H9 (cell line): ENCODE results near the gene PHOSPHO2. TPM values are rescaled to one million over a fixed set of nuclear protein-coding genes. Genes with fewer than 3 reads are reported as not detected.

Source experiments
- DNase-seq: peaks from one replicate; pipeline ENCODE4 v3.0.0-alpha.2; 2017
- H2AFZ ChIP-seq: one replicate; pipeline ENCODE4 v1.6.1; 2013; ENCODE audit warnings: mild to moderate bottlenecking, low read length, control low read depth, moderate library complexity
- H2AK5ac ChIP-seq: 2 replicates; pipeline ENCODE4 v1.6.1; 2013; ENCODE audit warnings: low read length, control low read depth, mixed read lengths; ENCODE audit not compliant: insufficient read length
- H2BK120ac ChIP-seq: one replicate; pipeline ENCODE4 v1.6.1; 2013; ENCODE audit warnings: low read depth, mild to moderate bottlenecking, low read length, control low read depth, inconsistent platforms; ENCODE audit not compliant: poor library complexity, severe bottlenecking
- H2BK12ac ChIP-seq: 2 replicates; pipeline ENCODE4 v1.6.1; 2013; ENCODE audit warnings: low read length, control low read depth, mixed read lengths, low read depth; ENCODE audit not compliant: insufficient read length
- H2BK15ac ChIP-seq: 2 replicates; pipeline ENCODE4 v1.6.1; 2013; ENCODE audit warnings: low read depth, low read length, control low read depth
- H2BK20ac ChIP-seq: one replicate; pipeline ENCODE4 v1.6.1; 2013; ENCODE audit warnings: low read depth, mild to moderate bottlenecking, low read length, control low read depth, inconsistent platforms; ENCODE audit not compliant: poor library complexity, severe bottlenecking
- H2BK5ac ChIP-seq: 2 replicates; pipeline ENCODE4 v1.6.1; 2013; ENCODE audit warnings: low read length, control low read depth, mixed read lengths; ENCODE audit not compliant: insufficient read length
- H3K14ac ChIP-seq: 2 replicates; pipeline ENCODE4 v1.6.1; 2013; ENCODE audit warnings: low read length, control low read depth; ENCODE audit not compliant: insufficient read depth
- H3K18ac ChIP-seq: 2 replicates; pipeline ENCODE4 v1.6.1; 2013; ENCODE audit warnings: low read depth, mild to moderate bottlenecking, mixed read lengths, low read length, control low read depth; ENCODE audit not compliant: insufficient read length
- H3K23ac ChIP-seq: 2 replicates; pipeline ENCODE4 v1.6.1; 2013; ENCODE audit warnings: low read length, control low read depth, mixed read lengths, low read depth; ENCODE audit not compliant: insufficient read length
- H3K23me2 ChIP-seq: 2 replicates; pipeline ENCODE4 v1.6.1; 2013; ENCODE audit warnings: low read depth, mild to moderate bottlenecking, mixed read lengths, low read length, control low read depth; ENCODE audit not compliant: insufficient read length, poor library complexity, severe bottlenecking
- H3K27ac ChIP-seq: 2 replicates; pipeline ENCODE4 v1.5.1; 2013; ENCODE audit warnings: low read length, control low read depth, mixed read lengths, low read depth; ENCODE audit not compliant: insufficient read length
- H3K27me3 ChIP-seq: 2 replicates; pipeline ENCODE4 v1.6.1; 2013; ENCODE audit warnings: low read length, control low read depth, inconsistent platforms; ENCODE audit not compliant: insufficient read depth
- H3K4ac ChIP-seq: 2 replicates; pipeline ENCODE4 v1.6.1; 2013; ENCODE audit warnings: low read depth, mild to moderate bottlenecking, control low read depth, inconsistent platforms, low read length, moderate library complexity
- H3K4me1 ChIP-seq: 2 replicates; pipeline ENCODE4 v1.6.1; 2013; ENCODE audit warnings: low read length, control low read depth, inconsistent platforms; ENCODE audit not compliant: insufficient read depth
- H3K4me2 ChIP-seq: 2 replicates; pipeline ENCODE4 v1.6.1; 2013; ENCODE audit warnings: low read length, control low read depth, mixed read lengths; ENCODE audit not compliant: insufficient read length, insufficient read depth
- H3K56ac ChIP-seq: 2 replicates; pipeline ENCODE4 v1.6.1; 2013; ENCODE audit warnings: low read depth, mild to moderate bottlenecking, mixed read lengths, low read length, control low read depth; ENCODE audit not compliant: insufficient read length
- H3K79me1 ChIP-seq: 2 replicates; pipeline ENCODE4 v1.6.1; 2013; ENCODE audit warnings: low read depth, mild to moderate bottlenecking, moderate library complexity, low read length, control low read depth, inconsistent platforms; ENCODE audit not compliant: insufficient read depth, poor library complexity, severe bottlenecking
- H3K79me2 ChIP-seq: 2 replicates; pipeline ENCODE4 v1.6.1; 2013; ENCODE audit warnings: low read length, control low read depth, inconsistent platforms; ENCODE audit not compliant: insufficient read depth
- H3K9ac ChIP-seq: 2 replicates; pipeline ENCODE4 v1.6.1; 2013; ENCODE audit warnings: low read length, control low read depth, mixed read lengths; ENCODE audit not compliant: insufficient read length; ENCODE audit errors: extremely low read depth
- H3K9me3 ChIP-seq: one replicate; pipeline ENCODE4 v1.6.1; 2013; ENCODE audit warnings: low read depth, low read length, inconsistent platforms; ENCODE audit not compliant: control insufficient read depth
- H3T11ph ChIP-seq: one replicate; pipeline ENCODE4 v1.6.1; 2013; ENCODE audit warnings: mild to moderate bottlenecking, low read length, control low read depth, inconsistent platforms
- H4K20me1 ChIP-seq: one replicate; pipeline ENCODE4 v1.6.1; 2013; ENCODE audit not compliant: control insufficient read depth, insufficient read length, insufficient read depth
- H4K5ac ChIP-seq: 2 replicates; pipeline ENCODE4 v1.6.1; 2013; ENCODE audit warnings: low read depth, mild to moderate bottlenecking, mixed read lengths, low read length, control low read depth; ENCODE audit not compliant: insufficient read length
- H4K8ac ChIP-seq: replicated peaks from 2 replicates; pipeline ENCODE4 v1.6.1; 2013; ENCODE audit warnings: low read length, control low read depth, mixed read lengths, low read depth; ENCODE audit not compliant: insufficient read length
- H4K91ac ChIP-seq: 2 replicates; pipeline ENCODE4 v1.6.1; 2013; ENCODE audit warnings: low read depth, mild to moderate bottlenecking, moderate library complexity, mixed read lengths, low read length, control low read depth; ENCODE audit not compliant: insufficient read length
- H3K27ac Mint-ChIP-seq, 3 experiments: 2 replicates in 2 of 3; 3 replicates in 1 of 3; pipeline ENCODE4 v1.8.0; 2020 to 2021; ENCODE audit warnings: mixed read lengths in 3 of 3, mild to moderate bottlenecking in 1 of 3, moderate library complexity in 1 of 3
- H3K27me3 Mint-ChIP-seq: 2 replicates; pipeline ENCODE4 v1.8.0; 2021; ENCODE audit warnings: low read depth, mild to moderate bottlenecking, moderate library complexity, mixed read lengths
- H3K36me3 Mint-ChIP-seq, 3 experiments: 2 replicates in 2 of 3; 3 replicates in 1 of 3; pipeline ENCODE4 v1.8.0; 2020 to 2021; ENCODE audit warnings: low read depth in 3 of 3, mixed read lengths in 3 of 3; ENCODE audit not compliant: insufficient read depth in 1 of 3
- H3K4me1 Mint-ChIP-seq, 2 experiments: 2 replicates each; pipeline ENCODE4 v1.8.0; 2020; ENCODE audit warnings: mixed read lengths in 2 of 2
- H3K4me3 Mint-ChIP-seq, 2 experiments: 2 replicates in 1 of 2; 3 replicates in 1 of 2; pipeline ENCODE4 v1.8.0; 2020 to 2021; ENCODE audit warnings: mild to moderate bottlenecking in 2 of 2, mixed read lengths in 2 of 2, moderate library complexity in 1 of 2
- H3K9me3 Mint-ChIP-seq, 2 experiments: 2 replicates in 1 of 2; 3 replicates in 1 of 2; pipeline ENCODE4 v1.8.0; 2020; ENCODE audit warnings: mild to moderate bottlenecking in 2 of 2, mixed read lengths in 2 of 2, moderate library complexity in 1 of 2
- CTCF ChIP-seq: fragments of 200-600 bp; sonication (generic); conservative IDR thresholded peaks from 3 replicates; pipeline ENCODE4 v1.8.0; 2021; ENCODE audit warnings: antibody characterized with exemption, mild to moderate bottlenecking
- WGBS: extraction: QIAGEN DNeasy Blood & Tissue Kit; methylation state at CpG from one replicate; pipeline ENCODE4 v1.1.7; 2013; ENCODE audit warnings: missing lambda C conversion rate, low lambda C conversion rate, mixed read lengths; ENCODE audit not compliant: insufficient read length; ENCODE audit errors: extremely low coverage; 5-methylcytosine and 5-hydroxymethylcytosine counted together
- total RNA-seq: library from RNA; stranded (reverse); gene quantifications from 2 replicates; pipeline ENCODE4 v1.2.1, GENCODE V29; 2021

The PHOSPHO2 gene
- total RNA-seq, 1 experiment from 2014 or later, result 7.2 TPM

DNA sequence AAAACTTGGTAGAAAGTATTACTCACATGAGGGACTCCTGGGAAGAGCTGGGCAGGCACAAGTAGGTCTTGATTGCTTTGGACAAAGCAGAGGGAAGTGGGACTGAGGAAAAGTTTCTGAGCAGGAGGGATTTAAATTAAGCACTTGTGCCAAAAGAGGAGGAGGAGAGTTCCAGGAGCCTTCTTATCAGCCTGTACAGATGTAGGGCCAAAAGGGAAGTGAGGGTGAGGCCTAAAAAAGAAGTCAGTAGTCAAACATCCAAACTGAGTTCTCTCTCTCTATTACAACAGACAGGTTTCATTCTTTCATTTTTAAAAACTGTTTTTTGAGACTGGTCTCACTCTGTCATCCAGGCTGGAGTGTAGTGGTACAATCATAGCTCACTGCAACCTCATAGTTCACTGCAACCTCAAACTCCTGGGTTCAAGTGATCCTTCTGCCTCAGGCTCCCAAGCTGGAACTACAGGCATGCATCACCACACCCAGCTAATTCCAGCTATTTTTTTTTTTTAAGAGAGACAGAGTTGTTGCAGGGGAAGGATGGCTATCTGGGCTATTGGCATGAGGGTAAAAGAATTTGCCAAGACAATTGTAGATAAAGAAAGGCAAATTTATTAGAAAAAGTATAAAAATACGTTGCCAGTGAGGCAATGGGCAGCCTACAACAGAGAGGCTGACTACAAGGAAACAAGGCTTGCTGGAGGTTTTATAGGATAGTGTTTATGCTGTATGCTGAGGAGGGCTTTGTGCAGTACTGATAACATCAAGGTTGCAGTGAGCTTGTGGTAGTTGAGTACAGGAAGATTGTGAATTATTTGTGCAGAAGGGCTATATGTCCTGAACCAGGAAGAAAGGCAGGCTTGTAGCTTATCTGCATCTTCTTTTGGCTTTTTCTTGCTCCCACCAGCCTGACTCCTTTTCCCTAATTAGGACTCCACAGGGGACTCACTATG is 29.0 kb upstream of the PHOSPHO2 start:
- no peak overlapping the region for H4K91ac ChIP-seq
- H3K18ac ChIP-seq, result no peak overlapping the region
- no peak overlapping the region for H2BK12ac ChIP-seq
- H3K56ac ChIP-seq, result no peak overlapping the region
- no peak overlapping the region for H2BK120ac ChIP-seq
- H3K27ac Mint-ChIP-seq, result peak overlapping the region in 1 of 3 experiments; percentile 36; a peak in 1 of 7 replicates
- no peaks in the 10 kb centered on the region for H4K20me1 ChIP-seq
- H2BK5ac ChIP-seq, result no peak overlapping the region
- no peak overlapping the region for H3K4ac ChIP-seq
- no CpG with 5 or more reads among the region's 1 CpG for WGBS
- H3K9me3 ChIP-seq, result no peaks in the 10 kb centered on the region
- no peak overlapping the region for H2AK5ac ChIP-seq
- no peaks in the 10 kb centered on the region for H3K36me3 Mint-ChIP-seq
- no peaks in the 10 kb centered on the region for H3K4me1 ChIP-seq
- no peak overlapping the region for H3K14ac ChIP-seq
- no peak overlapping the region for H3K23ac ChIP-seq
- no peaks in the 10 kb centered on the region for H3K4me1 Mint-ChIP-seq
- no peak overlapping the region for H2BK20ac ChIP-seq
- no peak overlapping the region for H3K27ac ChIP-seq
- H3K27me3 ChIP-seq, result no peaks in the 10 kb centered on the region
- H3K23me2 ChIP-seq, result no peaks in the 10 kb centered on the region
- H2AFZ ChIP-seq, result no peak overlapping the region
- no peak overlapping the region for H3K9ac ChIP-seq
- H4K8ac ChIP-seq, result no peak overlapping the region
- no peaks in the 10 kb centered on the region for H3K27me3 Mint-ChIP-seq
- H3K9me3 Mint-ChIP-seq, result no peaks in the 10 kb centered on the region
- DNase-seq, result no peak
- TF ChIP-seq CTCF, result no peak
- H3K79me2 ChIP-seq, result no peaks in the 10 kb centered on the region
- no peak overlapping the region for H2BK15ac ChIP-seq
- no peak overlapping the region for H3K4me3 Mint-ChIP-seq
- no peak overlapping the region for H4K5ac ChIP-seq
- H3K4me2 ChIP-seq, result no peak overlapping the region
- H3T11ph ChIP-seq, result no peak overlapping the region
- no peaks in the 10 kb centered on the region for H3K79me1 ChIP-seq
